GM21529 (cell line): ENCODE measurements around the gene GALNT9.

ENCODE experiments used
- ATAC-seq: cut with Tn5 transposase; IDR thresholded peaks from one replicate; pipeline ENCODE4 v1.9.1; 2021; ENCODE audit not compliant: unreplicated experiment

GALNT9 gene

GRCh38 chr12:132187646-132188450 lies 141.5 kb downstream of the GALNT9 start:
- no peak for ATAC-seq

- no peak for ATAC-seq
These were observed 142.3 kb downstream of the GALNT9 start for GRCh38 chr12:132186857-132187620.

GRCh38 chr12:132186208-132186856 lies 143.1 kb downstream of the GALNT9 start:
- no peak for ATAC-seq

- no peak for ATAC-seq
These were observed 143.7 kb downstream of the GALNT9 start for GRCh38 chr12:132185705-132186104.

GRCh38 chr12:132182711-132183365 lies 146.6 kb downstream of the GALNT9 start:
- no peak for ATAC-seq

GRCh38 chr12:132182206-132182710 lies 147.1 kb downstream of the GALNT9 start:
- ATAC-seq = no peak

- ATAC-seq = no peak
These were observed 147.7 kb downstream of the GALNT9 start for GRCh38 chr12:132181570-132182200.

- no peak for ATAC-seq
These were observed 148.5 kb downstream of the GALNT9 start for GRCh38 chr12:132180648-132181546.

GRCh38 chr12:132179431-132180362 lies 149.7 kb downstream of the GALNT9 start:
- ATAC-seq = no peak

- ATAC-seq = no peak
These were observed 150.5 kb downstream of the GALNT9 start for GRCh38 chr12:132178801-132179401.

- no peak for ATAC-seq
These were observed 151.1 kb downstream of the GALNT9 start for GRCh38 chr12:132178316-132178715.

GRCh38 chr12:132176920-132177551 lies 152.4 kb downstream of the GALNT9 start:
- ATAC-seq = no peak

- no peak for ATAC-seq
These were observed 152.9 kb downstream of the GALNT9 start for GRCh38 chr12:132176385-132176919.

GRCh38 chr12:132175496-132176384 lies 153.6 kb downstream of the GALNT9 start:
- ATAC-seq = no peak

GRCh38 chr12:132174839-132175490 lies 154.4 kb downstream of the GALNT9 start:
- ATAC-seq = no peak
